HFF-Myc (cell line): ENCODE results near the gene SRPK3.

Experiments
- DNase-seq: peaks from one replicate; pipeline ENCODE4 v3.0.0-alpha.2; 2011; ENCODE audit warnings: low read depth; ENCODE audit errors: extremely low read depth
- H3K4me3 ChIP-seq: replicated peaks from 2 replicates; pipeline ENCODE4 v1.5.1; 2011; ENCODE audit warnings: low read depth, mild to moderate bottlenecking, control low read depth, low read length
- TF ChIP-seq, protein P1 (sequence below): IDR thresholded peaks from 2 replicates; pipeline ENCODE4 v1.5.1; 2012; ENCODE audit warnings: mild to moderate bottlenecking, low read depth, low read length, control low read depth; ENCODE audit errors: missing control alignments

SRPK3 gene

DNA sequence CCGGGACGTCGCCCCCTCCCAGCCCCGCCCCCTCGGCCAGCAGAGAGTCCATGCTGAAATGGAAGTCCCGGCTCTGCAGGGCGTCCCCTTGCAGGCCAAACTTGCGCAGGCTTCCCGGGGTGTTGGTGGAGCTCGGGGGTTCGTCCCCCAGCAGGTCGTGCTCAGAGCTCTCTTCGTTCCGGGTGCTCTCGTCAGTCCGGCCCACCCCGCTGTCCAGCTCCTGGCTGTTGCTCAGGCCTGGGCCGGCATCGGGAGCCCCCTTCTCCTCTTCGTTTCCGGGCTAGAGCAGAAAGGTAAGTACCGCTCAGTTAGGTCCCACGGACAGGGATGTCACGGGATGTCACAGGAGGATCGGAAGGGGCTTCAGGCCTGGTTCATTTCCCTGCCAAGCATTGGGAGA lies 23.8 kb downstream of the SRPK3 start:
- TF ChIP-seq, protein P1, sequence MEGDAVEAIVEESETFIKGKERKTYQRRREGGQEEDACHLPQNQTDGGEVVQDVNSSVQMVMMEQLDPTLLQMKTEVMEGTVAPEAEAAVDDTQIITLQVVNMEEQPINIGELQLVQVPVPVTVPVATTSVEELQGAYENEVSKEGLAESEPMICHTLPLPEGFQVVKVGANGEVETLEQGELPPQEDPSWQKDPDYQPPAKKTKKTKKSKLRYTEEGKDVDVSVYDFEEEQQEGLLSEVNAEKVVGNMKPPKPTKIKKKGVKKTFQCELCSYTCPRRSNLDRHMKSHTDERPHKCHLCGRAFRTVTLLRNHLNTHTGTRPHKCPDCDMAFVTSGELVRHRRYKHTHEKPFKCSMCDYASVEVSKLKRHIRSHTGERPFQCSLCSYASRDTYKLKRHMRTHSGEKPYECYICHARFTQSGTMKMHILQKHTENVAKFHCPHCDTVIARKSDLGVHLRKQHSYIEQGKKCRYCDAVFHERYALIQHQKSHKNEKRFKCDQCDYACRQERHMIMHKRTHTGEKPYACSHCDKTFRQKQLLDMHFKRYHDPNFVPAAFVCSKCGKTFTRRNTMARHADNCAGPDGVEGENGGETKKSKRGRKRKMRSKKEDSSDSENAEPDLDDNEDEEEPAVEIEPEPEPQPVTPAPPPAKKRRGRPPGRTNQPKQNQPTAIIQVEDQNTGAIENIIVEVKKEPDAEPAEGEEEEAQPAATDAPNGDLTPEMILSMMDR: no peak
- no peak for DNase-seq
- no peak overlapping the region for H3K4me3 ChIP-seq

DNA sequence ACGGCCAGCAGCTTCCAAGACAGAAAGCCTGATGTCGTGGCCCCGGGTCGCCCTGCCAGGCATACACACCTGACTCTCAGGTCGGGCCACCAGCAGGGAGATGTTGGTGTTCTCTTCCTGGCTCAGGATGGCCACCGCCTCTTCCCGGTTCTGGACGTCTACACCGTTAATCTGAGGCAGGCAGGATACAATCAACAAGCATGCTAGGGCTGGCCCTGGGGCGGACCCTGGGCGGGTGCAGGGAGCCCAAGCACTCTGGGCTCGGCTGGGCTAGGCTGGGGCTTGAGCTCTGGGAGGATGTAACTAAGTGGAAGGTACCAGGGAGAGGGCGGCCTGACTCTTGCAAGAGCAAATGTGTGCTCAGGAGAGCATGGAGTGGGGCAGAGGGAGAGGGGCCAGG lies 24.6 kb downstream of the SRPK3 start:
- TF ChIP-seq, protein P1: no peak
- no peak for DNase-seq
- no peak overlapping the region for H3K4me3 ChIP-seq

DNA sequence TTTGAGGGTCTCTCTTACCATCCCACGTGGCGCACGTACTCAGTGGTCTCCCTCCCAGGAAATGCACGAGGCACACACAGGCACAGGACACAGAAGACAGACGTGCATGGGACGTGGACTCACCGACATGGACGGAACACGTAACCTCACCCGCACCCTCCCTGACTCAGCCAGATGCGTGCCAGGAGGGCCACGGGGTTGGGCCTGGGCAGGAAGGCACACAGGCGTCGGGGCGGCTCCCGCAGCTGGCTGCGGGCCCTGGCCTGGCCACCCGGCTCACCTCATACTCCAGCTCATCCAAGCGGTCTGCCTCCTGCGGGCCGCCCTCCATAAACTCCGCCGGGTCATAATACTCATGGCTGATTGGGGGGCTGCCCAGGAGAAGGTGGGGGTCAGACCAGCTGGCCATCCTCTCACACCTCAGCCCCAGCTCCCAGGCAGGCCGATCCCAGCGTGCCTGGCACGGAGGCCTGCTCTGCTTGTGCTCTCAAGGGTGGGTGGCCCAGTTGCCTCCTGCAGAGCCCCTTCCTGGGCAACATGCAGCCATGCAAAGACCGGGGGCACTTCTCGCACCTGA lies 26.2 kb downstream of the SRPK3 start:
- DNase-seq: no peak
- TF ChIP-seq, protein P1: no peak

DNA sequence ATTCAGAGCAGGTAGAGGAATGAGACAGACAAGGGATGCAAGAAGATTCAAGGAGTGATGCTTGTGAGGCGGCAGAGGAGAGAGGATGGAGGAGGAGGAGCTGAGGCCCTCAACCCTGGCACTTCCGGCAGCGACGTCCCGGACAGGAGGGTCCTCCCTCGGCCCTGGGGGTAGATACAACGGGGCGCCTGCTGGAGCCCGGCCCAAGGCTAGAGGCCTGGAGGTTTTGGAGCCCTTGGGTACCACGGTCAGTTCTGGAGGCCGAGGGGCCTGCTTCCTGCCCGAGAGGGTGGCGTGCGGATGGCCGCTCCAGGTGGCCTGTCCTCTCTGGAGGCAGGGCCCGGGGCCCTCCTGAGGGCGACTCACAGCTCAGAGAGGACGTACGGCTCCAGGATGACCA lies 27.1 kb downstream of the SRPK3 start:
- H3K4me3 ChIP-seq: no peak overlapping the region
- TF ChIP-seq, protein P1: no peak
- no peak for DNase-seq

More for the DNA sequence above, 26.2 kb downstream of the SRPK3 start:
- no peak overlapping the region for H3K4me3 ChIP-seq

DNA sequence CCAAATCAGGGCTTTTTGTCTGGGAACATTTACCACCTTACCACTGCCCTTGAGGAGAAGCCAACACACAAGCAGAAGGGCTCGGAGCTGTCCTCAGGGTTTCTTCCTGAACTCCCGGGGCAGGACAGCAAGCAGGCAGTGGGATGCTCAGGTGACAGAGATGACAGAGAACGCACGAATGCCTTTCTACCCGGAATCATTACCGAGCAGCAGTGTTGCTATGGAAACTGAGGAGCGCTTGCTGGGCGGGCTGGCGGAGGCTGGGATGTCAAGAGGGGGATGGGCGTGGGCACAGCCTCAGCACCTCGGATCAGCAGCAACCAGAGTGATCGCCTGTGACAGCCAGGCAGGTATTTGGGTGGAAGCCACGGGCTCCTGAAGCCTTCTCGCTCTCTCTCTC lies 31.4 kb downstream of the SRPK3 start:
- TF ChIP-seq, protein P1: no peak
- no peak for DNase-seq
- H3K4me3 ChIP-seq: no peak overlapping the region

DNA sequence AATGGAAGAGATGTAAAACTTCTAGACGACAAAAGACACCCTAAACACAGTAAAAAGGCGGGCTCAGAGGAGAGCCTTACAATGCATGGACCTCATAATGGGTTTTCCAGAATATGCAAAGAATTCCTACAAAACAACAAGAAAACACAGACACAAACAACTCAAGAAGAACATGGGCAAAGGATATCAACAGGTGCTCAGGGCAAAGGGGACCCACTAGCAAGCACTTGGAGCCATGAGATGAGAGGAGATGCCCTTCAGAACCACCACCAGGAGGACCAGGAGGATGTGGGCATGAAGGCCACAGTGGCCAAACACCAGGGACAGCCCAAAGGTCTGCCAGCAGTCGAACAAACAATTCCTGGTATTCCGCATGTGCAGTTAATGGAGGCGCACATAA lies 32.3 kb downstream of the SRPK3 start:
- TF ChIP-seq, protein P1: no peak

More for the DNA sequence above, 32.3 kb downstream of the SRPK3 start:
- H3K4me3 ChIP-seq: no peak overlapping the region
- DNase-seq: no peak
